ENCODE data around the gene RAB3IL1. TPM values are rescaled to one million over a fixed set of nuclear protein-coding genes. Genes with fewer than 3 reads are reported as not detected.

Gene RAB3IL1
- total RNA-seq, 4 donors from 2014 or later = 2.6 to 8.9 (median 5.4) TPM

GRCh38 chr11:61888590-61888989, 28.8 kb downstream of the RAB3IL1 start:
- no peak for TF ChIP-seq POLR2A (IDR thresholded peaks at IDR 0.05)
- no peak for TF ChIP-seq CTCF (IDR thresholded peaks at IDR 0.05)
- no peak for TF ChIP-seq EP300 (IDR thresholded peaks at IDR 0.05)
- no peak for TF ChIP-seq POLR2AphosphoS5 (IDR thresholded peaks at IDR 0.05)
- no peaks in the 10 kb centered on the region for H3K27me3 ChIP-seq
- H3K9me3 ChIP-seq = no peaks in the 10 kb centered on the region
- peaks cover 19% of the 10 kb centered on the region for H3K4me1 ChIP-seq
- no peak overlapping the region for H3K4me3 ChIP-seq
- no peak for DNase-seq (ENCODE audit: low spot score in 2 of 2)
- 93% methylated on average over 12 of the region's 12 CpGs for WGBS
- no peak overlapping the region for H3K27ac ChIP-seq
- H3K36me3 ChIP-seq = no peaks in the 10 kb centered on the region

- no peaks in the 10 kb centered on the region for H3K9me3 ChIP-seq
- H3K27ac ChIP-seq = no peak overlapping the region
- no peak for TF ChIP-seq EP300 (IDR thresholded peaks at IDR 0.05)
- no peak for TF ChIP-seq POLR2A (IDR thresholded peaks at IDR 0.05)
- TF ChIP-seq CTCF (IDR thresholded peaks at IDR 0.05) = no peak
- no peak for TF ChIP-seq POLR2AphosphoS5 (IDR thresholded peaks at IDR 0.05)
- peak in 1 of 2 donors; percentile 77 for DNase-seq (ENCODE audit: low spot score in 2 of 2)
- H3K36me3 ChIP-seq = no peaks in the 10 kb centered on the region
- H3K4me3 ChIP-seq = no peak overlapping the region
- H3K27me3 ChIP-seq = no peaks in the 10 kb centered on the region
- peaks cover 19% of the 10 kb centered on the region for H3K4me1 ChIP-seq
- WGBS = 50% methylated on average over 3 of the region's 7 CpGs
These were observed 29.4 kb downstream of the RAB3IL1 start for GRCh38 chr11:61887839-61888494.

GRCh38 chr11:61886643-61887042, 30.7 kb downstream of the RAB3IL1 start:
- no peak for TF ChIP-seq POLR2AphosphoS5 (IDR thresholded peaks at IDR 0.05)
- no peak for TF ChIP-seq POLR2A (IDR thresholded peaks at IDR 0.05)
- TF ChIP-seq CTCF (IDR thresholded peaks at IDR 0.05) = no peak
- TF ChIP-seq EP300 (IDR thresholded peaks at IDR 0.05) = no peak
- no peaks in the 10 kb centered on the region for H3K27me3 ChIP-seq
- no peak overlapping the region for H3K4me3 ChIP-seq
- peaks cover 15% of the 10 kb centered on the region for H3K4me1 ChIP-seq
- WGBS = 97% methylated on average over 3 of the region's 3 CpGs
- no peaks in the 10 kb centered on the region for H3K9me3 ChIP-seq
- H3K27ac ChIP-seq = no peak overlapping the region
- no peaks in the 10 kb centered on the region for H3K36me3 ChIP-seq
- no peak for DNase-seq (ENCODE audit: low spot score in 2 of 2)

GRCh38 chr11:61885784-61886580, 31.4 kb downstream of the RAB3IL1 start:
- 91% methylated on average over 10 of the region's 13 CpGs for WGBS
- Histone ChIP-seq H3K36me3 (no peaks in the 10 kb centered on the region), H3K9me3 (no peaks in the 10 kb centered on the region), H3K27ac (no peak overlapping the region), H3K27me3 (no peaks in the 10 kb centered on the region), H3K4me1 (peaks cover 12% of the 10 kb centered on the region), H3K4me3 (no peak overlapping the region)
- DNase-seq (ENCODE audit: low spot score in 2 of 2) = no peak
- TF ChIP-seq EP300 (IDR thresholded peaks at IDR 0.05) = no peak
- no peak for TF ChIP-seq POLR2A (IDR thresholded peaks at IDR 0.05)
- no peak for TF ChIP-seq POLR2AphosphoS5 (IDR thresholded peaks at IDR 0.05)
- TF ChIP-seq CTCF (IDR thresholded peaks at IDR 0.05) = no peak

- Histone ChIP-seq H3K27me3 (no peaks in the 10 kb centered on the region), H3K27ac (no peak overlapping the region), H3K36me3 (no peaks in the 10 kb centered on the region), H3K4me3 (no peak overlapping the region), H3K9me3 (no peaks in the 10 kb centered on the region), H3K4me1 (peaks cover 5% of the 10 kb centered on the region)
- DNase-seq (ENCODE audit: low spot score in 2 of 2) = no peak
- 69% methylated on average over 4 of the region's 7 CpGs for WGBS
- TF ChIP-seq EP300 (IDR thresholded peaks at IDR 0.05) (no peak), CTCF (IDR thresholded peaks at IDR 0.05) (no peak), POLR2AphosphoS5 (IDR thresholded peaks at IDR 0.05) (no peak), POLR2A (IDR thresholded peaks at IDR 0.05) (no peak)
These were observed 32.1 kb downstream of the RAB3IL1 start for GRCh38 chr11:61885166-61885778.
